Neural progenitor cell (in vitro differentiated cells): Measurements from ENCODE around the gene KRT77. TPM values are rescaled to one million over a fixed set of nuclear protein-coding genes. Genes with fewer than 3 reads are reported as not detected.

Source experiments
- DNase-seq: peaks from one replicate; pipeline ENCODE4 v3.0.0-alpha.2; 2016; ENCODE audit warnings: low spot score
- H2AFZ ChIP-seq: fragments of 200-600 bp; sonication (generic); replicated peaks from 2 replicates; pipeline ENCODE4 v1.6.1; 2016; ENCODE audit warnings: antibody characterized with exemption
- H3F3A ChIP-seq: fragments of 200-600 bp; sonication (generic); 2 replicates; pipeline ENCODE4 v1.6.1; 2016; ENCODE audit warnings: antibody characterized with exemption, low read depth
- H3K27ac ChIP-seq: fragments of 200-600 bp; sonication (generic); 2 replicates; pipeline ENCODE4 v1.5.1; 2016; ENCODE audit warnings: mild to moderate bottlenecking
- H3K27me3 ChIP-seq: fragments of 200-600 bp; sonication (generic); 2 replicates; pipeline ENCODE4 v1.6.1; 2016; ENCODE audit warnings: mild to moderate bottlenecking, moderate library complexity
- H3K36me3 ChIP-seq: fragments of 200-600 bp; sonication (generic); 2 replicates; pipeline ENCODE4 v1.5.1; 2016
- H3K4me1 ChIP-seq: fragments of 200-600 bp; sonication (generic); 2 replicates; pipeline ENCODE4 v1.6.1; 2016; ENCODE audit warnings: mixed run types
- H3K4me2 ChIP-seq: fragments of 200-600 bp; sonication (generic); 2 replicates; pipeline ENCODE4 v1.6.1; 2016
- H3K4me3 ChIP-seq: fragments of 200-600 bp; sonication (generic); 2 replicates; pipeline ENCODE4 v1.5.1; 2016
- H3K79me2 ChIP-seq: fragments of 200-600 bp; sonication (generic); 2 replicates; pipeline ENCODE4 v1.6.1; 2016; ENCODE audit warnings: low read depth
- H3K9ac ChIP-seq: fragments of 200-600 bp; sonication (generic); 2 replicates; pipeline ENCODE4 v1.6.1; 2016
- H3K9me3 ChIP-seq: fragments of 200-600 bp; sonication (generic); 2 replicates; pipeline ENCODE4 v1.5.1; 2016; ENCODE audit warnings: low read depth
- H4K20me1 ChIP-seq: fragments of 200-600 bp; sonication (generic); 2 replicates; pipeline ENCODE4 v1.6.1; 2016; ENCODE audit warnings: low read depth
- H3K27ac Mint-ChIP-seq: 3 replicates; pipeline ENCODE4 v1.8.0; 2021; ENCODE audit warnings: mixed read lengths
- H3K27me3 Mint-ChIP-seq: 2 replicates; pipeline ENCODE4 v1.8.0; 2022; ENCODE audit warnings: low read depth, mild to moderate bottlenecking, inconsistent platforms, moderate library complexity, mixed read lengths; ENCODE audit not compliant: insufficient read depth
- H3K36me3 Mint-ChIP-seq: 3 replicates; pipeline ENCODE4 v1.8.0; 2021; ENCODE audit warnings: mixed read lengths
- H3K4me1 Mint-ChIP-seq: 3 replicates; pipeline ENCODE4 v1.8.0; 2021; ENCODE audit warnings: mixed read lengths
- H3K4me3 Mint-ChIP-seq: 3 replicates; pipeline ENCODE4 v1.8.0; 2021; ENCODE audit warnings: mild to moderate bottlenecking, moderate library complexity, mixed read lengths
- H3K9me3 Mint-ChIP-seq: 3 replicates; pipeline ENCODE4 v1.8.0; 2020; ENCODE audit warnings: mixed read lengths
- EZH2 ChIP-seq: fragments of 200-600 bp; sonication (generic); IDR thresholded peaks from 2 replicates; pipeline ENCODE4 v1.6.1; 2017; ENCODE audit warnings: antibody characterized with exemption, mild to moderate bottlenecking, moderate library complexity
- EZH2phosphoT487 ChIP-seq: fragments of 200-600 bp; sonication (generic); IDR thresholded peaks from 2 replicates; pipeline ENCODE4 v1.6.1; 2017; ENCODE audit warnings: antibody characterized with exemption
- total RNA-seq: library from RNA; depleted of rRNA; stranded (reverse); fragments of >200 nt; gene quantifications from 2 replicates; pipeline ENCODE4 v1.2.3, GENCODE V29; 2015; ENCODE audit warnings: low replicate concordance
- TF ChIP-seq, protein P1 (sequence below): fragments of 200-600 bp; sonication (generic); IDR thresholded peaks from 2 replicates; pipeline ENCODE4 v1.5.1; 2017; ENCODE audit warnings: antibody characterized with exemption, mild to moderate bottlenecking

The KRT77 gene
- total RNA-seq, 1 donor from 2014 or later = 0.47 TPM

DNA sequence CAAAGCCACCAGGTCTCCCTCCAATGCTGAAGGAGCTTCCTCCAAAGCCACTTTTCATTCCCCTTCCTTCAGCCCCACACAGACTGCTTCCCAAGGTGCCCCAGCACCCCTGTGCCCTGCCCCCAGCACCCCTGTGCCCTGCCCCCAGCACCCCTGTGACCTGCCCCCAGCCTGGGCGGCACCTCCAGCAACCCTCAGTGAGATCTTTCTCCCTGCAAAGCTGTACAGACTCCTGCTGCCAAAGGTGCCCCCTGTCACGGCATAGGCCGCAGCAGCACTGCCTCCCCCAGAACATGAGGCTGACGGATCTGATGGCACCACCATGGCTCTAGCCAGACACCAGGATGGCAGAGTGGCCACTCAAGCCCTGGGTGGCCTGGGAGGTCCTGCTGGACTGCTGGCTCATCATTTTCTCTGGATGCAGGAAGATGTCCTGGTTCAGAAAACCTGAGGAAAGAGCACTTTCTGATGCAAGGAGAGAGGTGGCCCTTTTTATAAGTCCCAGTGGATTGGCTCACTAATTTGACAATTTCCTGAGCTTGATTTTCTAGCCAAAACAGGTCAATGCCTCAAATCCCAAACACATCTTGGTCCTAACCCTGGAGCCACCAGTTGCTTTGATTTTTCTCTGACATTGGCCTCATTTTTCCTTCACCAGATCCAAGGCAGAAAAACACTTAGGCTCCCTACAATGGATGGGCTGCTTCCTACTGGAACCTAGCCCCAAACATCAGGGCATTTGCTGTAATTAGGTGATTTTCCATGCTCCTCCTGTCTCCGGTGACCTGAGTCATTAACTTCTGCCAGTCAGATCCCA, 32.7 kb upstream of the KRT77 start:
- Histone ChIP-seq H2AFZ (no peak overlapping the region), H3K9ac (no peak overlapping the region), H4K20me1 (no peaks in the 10 kb centered on the region), H3K36me3 (no peaks in the 10 kb centered on the region), H3K4me3 (no peak overlapping the region), H3K27ac (no peak overlapping the region), H3K9me3 (no peaks in the 10 kb centered on the region), H3K4me1 (no peaks in the 10 kb centered on the region), H3F3A (no peaks in the 10 kb centered on the region), H3K27me3 (peaks cover 74% of the 10 kb centered on the region), H3K79me2 (no peaks in the 10 kb centered on the region), H3K4me2 (no peak overlapping the region)
- no peak for DNase-seq
- Mint-ChIP-seq H3K9me3 (no peaks in the 10 kb centered on the region), H3K27ac (no peak overlapping the region), H3K4me3 (no peak overlapping the region), H3K27me3 (peaks cover 19% of the 10 kb centered on the region), H3K36me3 (no peaks in the 10 kb centered on the region), H3K4me1 (no peaks in the 10 kb centered on the region)
- TF ChIP-seq, protein P1, sequence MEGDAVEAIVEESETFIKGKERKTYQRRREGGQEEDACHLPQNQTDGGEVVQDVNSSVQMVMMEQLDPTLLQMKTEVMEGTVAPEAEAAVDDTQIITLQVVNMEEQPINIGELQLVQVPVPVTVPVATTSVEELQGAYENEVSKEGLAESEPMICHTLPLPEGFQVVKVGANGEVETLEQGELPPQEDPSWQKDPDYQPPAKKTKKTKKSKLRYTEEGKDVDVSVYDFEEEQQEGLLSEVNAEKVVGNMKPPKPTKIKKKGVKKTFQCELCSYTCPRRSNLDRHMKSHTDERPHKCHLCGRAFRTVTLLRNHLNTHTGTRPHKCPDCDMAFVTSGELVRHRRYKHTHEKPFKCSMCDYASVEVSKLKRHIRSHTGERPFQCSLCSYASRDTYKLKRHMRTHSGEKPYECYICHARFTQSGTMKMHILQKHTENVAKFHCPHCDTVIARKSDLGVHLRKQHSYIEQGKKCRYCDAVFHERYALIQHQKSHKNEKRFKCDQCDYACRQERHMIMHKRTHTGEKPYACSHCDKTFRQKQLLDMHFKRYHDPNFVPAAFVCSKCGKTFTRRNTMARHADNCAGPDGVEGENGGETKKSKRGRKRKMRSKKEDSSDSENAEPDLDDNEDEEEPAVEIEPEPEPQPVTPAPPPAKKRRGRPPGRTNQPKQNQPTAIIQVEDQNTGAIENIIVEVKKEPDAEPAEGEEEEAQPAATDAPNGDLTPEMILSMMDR = no peak
- TF ChIP-seq EZH2phosphoT487 = no peak
- TF ChIP-seq EZH2 = no peak

DNA sequence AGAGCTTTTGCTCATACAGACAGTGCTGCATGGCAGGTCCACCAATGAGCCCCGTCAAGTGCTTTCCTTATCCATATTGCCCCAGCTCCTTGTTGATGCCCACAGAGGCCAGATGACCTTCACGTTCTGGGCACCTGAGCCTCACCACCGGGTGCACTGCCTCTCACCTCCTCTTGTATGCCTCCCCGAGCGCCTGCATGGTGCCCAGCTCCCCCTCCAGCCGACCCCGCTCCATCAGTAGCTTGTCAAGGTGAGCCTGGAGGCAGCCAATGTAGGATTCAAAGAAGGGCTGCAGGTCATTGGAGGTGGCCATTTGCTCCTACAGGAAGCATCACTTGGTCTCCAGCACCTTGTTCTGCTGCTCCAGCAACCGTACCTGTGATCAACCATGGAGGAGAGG, 31.8 kb upstream of the KRT77 start:
- no peaks in the 10 kb centered on the region for H3K9me3 ChIP-seq
- no peaks in the 10 kb centered on the region for H3K79me2 ChIP-seq
- no peak for DNase-seq
- Mint-ChIP-seq H3K27ac (no peak overlapping the region), H3K27me3 (peaks cover 22% of the 10 kb centered on the region), H3K4me3 (no peak overlapping the region), H3K9me3 (no peaks in the 10 kb centered on the region), H3K4me1 (no peaks in the 10 kb centered on the region), H3K36me3 (no peaks in the 10 kb centered on the region)
- H2AFZ ChIP-seq = no peak overlapping the region
- peaks cover 74% of the 10 kb centered on the region for H3K27me3 ChIP-seq
- no peak overlapping the region for H3K27ac ChIP-seq
- no peaks in the 10 kb centered on the region for H3F3A ChIP-seq
- H3K4me2 ChIP-seq = no peak overlapping the region
- no peak overlapping the region for H3K9ac ChIP-seq
- TF ChIP-seq, protein P1 = no peak
- no peak for TF ChIP-seq EZH2
- no peak for TF ChIP-seq EZH2phosphoT487
- no peaks in the 10 kb centered on the region for H3K4me1 ChIP-seq
- H4K20me1 ChIP-seq = no peaks in the 10 kb centered on the region
- H3K4me3 ChIP-seq = no peak overlapping the region
- H3K36me3 ChIP-seq = no peaks in the 10 kb centered on the region

DNA sequence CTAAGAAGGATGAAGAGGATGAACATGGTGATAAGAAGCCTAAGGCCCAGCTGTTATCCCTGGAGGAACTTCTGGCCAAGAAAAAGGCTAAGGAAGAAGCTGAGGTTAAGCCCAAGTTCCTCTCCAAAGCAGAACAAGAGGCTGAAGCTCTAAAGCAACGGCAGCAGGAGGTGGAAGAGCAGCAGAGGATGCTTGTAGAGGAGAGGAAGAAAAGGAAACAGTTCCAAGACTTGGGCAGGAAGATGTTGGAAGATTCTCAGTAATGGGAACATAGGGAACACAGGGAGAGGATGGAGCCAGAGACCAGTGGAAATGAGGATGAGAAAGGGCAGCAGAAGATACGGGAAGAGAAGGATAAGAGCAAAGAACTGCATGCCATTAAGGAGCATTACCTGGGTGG, 27.5 kb upstream of the KRT77 start:
- no peaks in the 10 kb centered on the region for H3K4me1 Mint-ChIP-seq

More for the DNA sequence above, 27.5 kb upstream of the KRT77 start:
- Mint-ChIP-seq H3K27ac (no peak overlapping the region), H3K27me3 (peaks cover 23% of the 10 kb centered on the region), H3K36me3 (no peaks in the 10 kb centered on the region), H3K4me3 (no peak overlapping the region), H3K9me3 (no peaks in the 10 kb centered on the region)
- no peaks in the 10 kb centered on the region for H3F3A ChIP-seq
- no peaks in the 10 kb centered on the region for H4K20me1 ChIP-seq
- no peak overlapping the region for H3K27ac ChIP-seq
- H3K9ac ChIP-seq = no peak overlapping the region
- no peak overlapping the region for H2AFZ ChIP-seq
- H3K4me3 ChIP-seq = no peak overlapping the region
- H3K4me2 ChIP-seq = no peak overlapping the region
- H3K9me3 ChIP-seq = no peaks in the 10 kb centered on the region
- no peak for DNase-seq
- H3K36me3 ChIP-seq = no peaks in the 10 kb centered on the region
- no peak for TF ChIP-seq EZH2phosphoT487
- TF ChIP-seq, protein P1 = no peak
- no peak for TF ChIP-seq EZH2
- H3K27me3 ChIP-seq = peaks cover 87% of the 10 kb centered on the region
- no peaks in the 10 kb centered on the region for H3K79me2 ChIP-seq
- H3K4me1 ChIP-seq = no peaks in the 10 kb centered on the region
